Astrocyte (in vitro differentiated cells and primary cell): ENCODE results near the gene JOSD1. TPM values are rescaled to one million over a fixed set of nuclear protein-coding genes. Genes with fewer than 3 reads are reported as not detected.
A peak's percentile ranks its signal among the peaks of the same experiment; 100 is the strongest.

ENCODE experiments used
- DNase-seq: peaks from one replicate; pipeline ENCODE4 v3.0.0-alpha.2; 2010; ENCODE audit warnings: low read depth
- FAIRE-seq: peaks from 2 replicates; lab custom pipeline; 2011; peaks lifted over from hg19 to GRCh38; lab: Jason Lieb, UNC
- H2AFZ ChIP-seq: 2 replicates; pipeline ENCODE4 v1.6.0; 2012; ENCODE audit warnings: low read depth, low read length, inconsistent platforms
- H3K27ac ChIP-seq: 2 replicates; pipeline ENCODE4 v1.5.1; 2011; ENCODE audit warnings: low read depth, low read length, inconsistent platforms
- H3K27me3 ChIP-seq: 2 replicates; pipeline ENCODE4 v1.6.0; 2011; ENCODE audit warnings: low read length, inconsistent platforms; ENCODE audit not compliant: insufficient read depth
- H3K36me3 ChIP-seq: 2 replicates; pipeline ENCODE4 v1.5.1; 2011; ENCODE audit warnings: low read length, inconsistent platforms; ENCODE audit not compliant: insufficient read depth
- H3K4me1 ChIP-seq: 2 replicates; pipeline ENCODE4 v1.5.1; 2011; ENCODE audit warnings: low read length, inconsistent platforms; ENCODE audit not compliant: insufficient read depth
- H3K4me2 ChIP-seq: 2 replicates; pipeline ENCODE4 v1.6.0; 2012; ENCODE audit warnings: low read length, inconsistent platforms
- H3K4me3 ChIP-seq: 2 replicates; pipeline ENCODE4 v1.5.1; 2011; ENCODE audit warnings: low read depth, mild to moderate bottlenecking, low read length, inconsistent platforms; ENCODE audit not compliant: insufficient read depth
- H3K79me2 ChIP-seq: 2 replicates; pipeline ENCODE4 v1.6.0; 2012; ENCODE audit warnings: mild to moderate bottlenecking, low read length, inconsistent platforms; ENCODE audit not compliant: insufficient read depth
- H3K9ac ChIP-seq: 2 replicates; pipeline ENCODE4 v1.6.0; 2012; ENCODE audit warnings: mild to moderate bottlenecking, low read length, inconsistent platforms
- H3K9me3 ChIP-seq: 2 replicates; pipeline ENCODE4 v1.5.1; 2012; ENCODE audit warnings: low read depth, mild to moderate bottlenecking, low read length, inconsistent platforms; ENCODE audit not compliant: insufficient read depth
- H4K20me1 ChIP-seq: 2 replicates; pipeline ENCODE4 v1.6.0; 2012; ENCODE audit warnings: low read length, inconsistent platforms; ENCODE audit not compliant: insufficient read depth
- H3K27ac Mint-ChIP-seq: one replicate; pipeline ENCODE4 v1.8.0; 2021; ENCODE audit warnings: mild to moderate bottlenecking, mixed read lengths; ENCODE audit not compliant: unreplicated experiment
- H3K27me3 Mint-ChIP-seq: one replicate; pipeline ENCODE4 v1.8.0; 2021; ENCODE audit warnings: low read depth, mixed read lengths; ENCODE audit not compliant: unreplicated experiment
- H3K36me3 Mint-ChIP-seq: one replicate; pipeline ENCODE4 v1.8.0; 2021; ENCODE audit warnings: low read depth, mixed read lengths; ENCODE audit not compliant: unreplicated experiment
- H3K4me1 Mint-ChIP-seq: one replicate; pipeline ENCODE4 v1.8.0; 2021; ENCODE audit warnings: low read depth, mixed read lengths; ENCODE audit not compliant: unreplicated experiment
- H3K4me3 Mint-ChIP-seq: one replicate; pipeline ENCODE4 v1.8.0; 2021; ENCODE audit warnings: mild to moderate bottlenecking, moderate library complexity, mixed read lengths; ENCODE audit not compliant: unreplicated experiment
- H3K9me3 Mint-ChIP-seq: one replicate; pipeline ENCODE4 v1.8.0; 2021; ENCODE audit warnings: mild to moderate bottlenecking, mixed read lengths; ENCODE audit not compliant: unreplicated experiment
- CTCF ChIP-seq: IDR thresholded peaks from 2 replicates; pipeline ENCODE4 v1.5.1; 2011; ENCODE audit warnings: low read depth, mild to moderate bottlenecking, inconsistent platforms, low read length, moderate library complexity; ENCODE audit not compliant: insufficient read depth
- EZH2 ChIP-seq: IDR thresholded peaks from 2 replicates; pipeline ENCODE4 v1.6.1; 2012; ENCODE audit warnings: mild to moderate bottlenecking, low read length, inconsistent platforms; ENCODE audit not compliant: insufficient read depth
- total RNA-seq: library from RNA; stranded (reverse); gene quantifications from 2 replicates; pipeline ENCODE4 v1.2.1, GENCODE V29; 2021

The JOSD1 gene
- total RNA-seq, 1 donor from 2014 or later = 45.6 TPM

- peaks cover 4% of the 10 kb centered on the region for H3K36me3 Mint-ChIP-seq
- DNase-seq (no peak), FAIRE-seq (no peak)
- H3K9me3 ChIP-seq = no peaks in the 10 kb centered on the region
- H3K27me3 ChIP-seq = no peaks in the 10 kb centered on the region
- peaks cover 27% of the 10 kb centered on the region for H4K20me1 ChIP-seq
- H3K4me2 ChIP-seq = peak overlapping the region; percentile 96
- H3K4me1 ChIP-seq = peaks cover 48% of the 10 kb centered on the region
- H3K36me3 ChIP-seq = no peaks in the 10 kb centered on the region
- H2AFZ ChIP-seq = peak overlapping the region; percentile 22
- TF ChIP-seq CTCF (no peak), EZH2 (no peak)
- peak overlapping the region; percentile 97 for H3K4me3 Mint-ChIP-seq
- peaks cover 31% of the 10 kb centered on the region for H3K4me1 Mint-ChIP-seq
- H3K4me3 ChIP-seq = peak overlapping the region; percentile 76
- H3K9me3 Mint-ChIP-seq = no peaks in the 10 kb centered on the region
- peaks cover 43% of the 10 kb centered on the region for H3K79me2 ChIP-seq
- no peaks in the 10 kb centered on the region for H3K27me3 Mint-ChIP-seq
- peak overlapping the region; percentile 90 for H3K27ac Mint-ChIP-seq
- peak overlapping the region; percentile 99 for H3K9ac ChIP-seq
- H3K27ac ChIP-seq = peak overlapping the region; percentile 97
These were observed 414 bp downstream of the JOSD1 start for GRCh38 chr22:38700270-38700788.

- no peaks in the 10 kb centered on the region for H3K27me3 Mint-ChIP-seq
- Histone ChIP-seq H3K4me3 (peak overlapping the region; percentile 76), H2AFZ (no peak overlapping the region), H3K27ac (peak overlapping the region; percentile 97), H3K9ac (peak overlapping the region; percentile 99), H3K4me2 (peak overlapping the region; percentile 96), H3K36me3 (no peaks in the 10 kb centered on the region), H3K4me1 (peaks cover 44% of the 10 kb centered on the region), H3K79me2 (peaks cover 49% of the 10 kb centered on the region), H4K20me1 (peaks cover 27% of the 10 kb centered on the region), H3K9me3 (no peaks in the 10 kb centered on the region), H3K27me3 (no peaks in the 10 kb centered on the region)
- peaks cover 33% of the 10 kb centered on the region for H3K4me1 Mint-ChIP-seq
- H3K9me3 Mint-ChIP-seq = no peaks in the 10 kb centered on the region
- peaks cover 5% of the 10 kb centered on the region for H3K36me3 Mint-ChIP-seq
- FAIRE-seq = no peak
- peak overlapping the region; percentile 90 for H3K27ac Mint-ChIP-seq
- no peak for TF ChIP-seq CTCF
- TF ChIP-seq EZH2 = no peak
- H3K4me3 Mint-ChIP-seq = peak overlapping the region; percentile 97
- peak; percentile 42 for DNase-seq
These were observed 959 bp downstream of the JOSD1 start for GRCh38 chr22:38699784-38700183.

- H3K27ac ChIP-seq = peak overlapping the region; percentile 97
- H3K27ac Mint-ChIP-seq = peak overlapping the region; percentile 90
- no peaks in the 10 kb centered on the region for H3K9me3 Mint-ChIP-seq
- H3K4me2 ChIP-seq = peak overlapping the region; percentile 96
- H3K27me3 Mint-ChIP-seq = no peaks in the 10 kb centered on the region
- H3K36me3 Mint-ChIP-seq = peaks cover 9% of the 10 kb centered on the region
- no peak overlapping the region for H2AFZ ChIP-seq
- no peak for FAIRE-seq
- peaks cover 30% of the 10 kb centered on the region for H4K20me1 ChIP-seq
- H3K4me1 ChIP-seq = peaks cover 42% of the 10 kb centered on the region
- peak overlapping the region; percentile 99 for H3K9ac ChIP-seq
- H3K27me3 ChIP-seq = no peaks in the 10 kb centered on the region
- peak overlapping the region; percentile 97 for H3K4me3 Mint-ChIP-seq
- H3K4me3 ChIP-seq = peak overlapping the region; percentile 76
- peaks cover 2% of the 10 kb centered on the region for H3K36me3 ChIP-seq
- DNase-seq = no peak
- H3K9me3 ChIP-seq = no peaks in the 10 kb centered on the region
- H3K4me1 Mint-ChIP-seq = peaks cover 34% of the 10 kb centered on the region
- TF ChIP-seq EZH2 (no peak), CTCF (no peak)
- H3K79me2 ChIP-seq = peaks cover 55% of the 10 kb centered on the region
These were observed 1.6 kb downstream of the JOSD1 start for GRCh38 chr22:38699143-38699542.
